Measurements from ENCODE around the gene FYB1.
"Not testable (repeated sequence)": the region's sequence is repeated elsewhere in the genome, so short reads cannot be mapped to it uniquely, and the experiment has no call there.

Gene FYB1

GRCh38 chr5:39219437-39219836 lies at the start of gene FYB1:
Gene FYB1, minus strand, starts transcription at chr5:39219563. Its CDS starts 16,603 bp downstream, at chr5:39202960.
- DNase-seq, result no peak

DNA sequence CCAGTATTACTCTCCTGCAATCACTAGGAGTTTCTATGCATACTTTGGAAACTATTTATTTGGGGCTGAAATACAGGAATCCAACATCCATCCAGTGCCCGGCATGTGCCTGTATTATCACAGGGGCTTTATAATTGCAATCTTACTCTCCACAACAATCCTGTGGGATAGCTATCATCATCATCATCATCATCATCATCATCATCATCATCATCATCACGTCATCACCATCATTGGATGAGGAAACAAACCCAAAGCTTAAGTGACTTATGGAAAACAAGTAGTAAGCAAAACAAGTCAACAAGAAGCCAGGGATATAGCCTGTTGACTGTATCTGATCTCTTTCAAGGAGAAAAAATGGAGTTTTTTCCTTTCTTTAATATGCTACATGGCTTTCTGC lies 47.8 kb upstream of the FYB1 start:
- DNase-seq, result no peak

- no peak for DNase-seq
Observed at GRCh38 chr5:39266442-39266841, 47.1 kb upstream of the FYB1 start.

GRCh38 chr5:39264528-39264927 lies 45.2 kb upstream of the FYB1 start:
- no peak for DNase-seq

- DNase-seq, result no peak
Observed at GRCh38 chr5:39262981-39263380, 43.6 kb upstream of the FYB1 start.

- DNase-seq, result no peak
Observed at GRCh38 chr5:39260095-39260494, 40.7 kb upstream of the FYB1 start.

DNA sequence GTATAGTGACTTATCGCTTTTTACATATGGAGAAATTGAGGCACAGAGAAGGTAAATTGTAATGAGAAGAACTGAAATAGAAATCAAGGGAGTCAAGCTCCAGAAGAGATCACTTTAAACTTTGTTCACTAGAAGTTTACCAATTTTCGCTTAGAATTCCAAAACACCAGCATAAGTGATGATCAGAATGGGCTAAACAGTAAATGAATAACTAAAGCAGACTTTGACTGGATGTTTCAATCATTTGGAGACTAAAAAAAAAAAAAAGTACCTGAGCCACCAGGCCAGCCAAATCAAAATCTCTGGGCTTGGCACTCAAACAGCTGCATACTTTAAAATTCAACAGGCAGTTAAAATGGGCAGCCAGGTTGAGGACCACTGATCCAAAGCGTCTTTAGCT lies 38.2 kb upstream of the FYB1 start:
- no peak for DNase-seq

DNA sequence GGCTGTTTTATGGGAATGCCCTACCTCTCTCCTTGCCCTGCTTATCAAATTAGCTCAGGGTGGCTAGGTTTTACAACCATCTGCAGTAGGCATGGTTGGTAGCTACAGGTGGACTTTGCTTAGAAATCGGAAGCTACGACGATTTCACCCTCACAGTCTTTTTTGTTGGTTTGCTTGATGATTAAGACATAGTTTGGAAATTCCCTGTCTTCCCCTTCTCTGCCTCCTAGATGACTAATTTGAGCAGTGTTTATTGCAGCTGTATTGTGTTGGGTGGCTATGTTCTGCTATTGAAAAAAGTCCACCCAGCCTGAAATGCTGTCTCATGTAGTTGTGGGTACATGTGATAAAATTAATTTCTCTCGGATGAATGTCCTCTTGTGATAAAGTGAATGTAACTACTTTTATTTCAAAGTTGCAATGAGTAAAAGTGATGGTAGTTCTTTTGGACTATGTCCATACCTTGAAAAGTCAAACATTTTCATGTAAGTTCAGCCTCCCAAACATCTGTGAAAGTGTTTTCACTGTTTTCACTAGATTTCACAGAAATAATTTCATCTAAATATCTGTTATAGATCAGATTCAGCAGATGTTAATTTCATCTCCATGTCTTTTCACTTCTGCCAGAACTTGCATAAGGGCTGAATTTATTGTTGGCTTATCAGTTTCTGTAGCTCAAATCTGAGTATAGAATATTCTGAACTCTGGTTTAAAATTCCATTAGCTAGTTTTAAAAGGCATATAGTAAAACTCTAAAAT lies 37.3 kb upstream of the FYB1 start:
- no peak for DNase-seq

DNA sequence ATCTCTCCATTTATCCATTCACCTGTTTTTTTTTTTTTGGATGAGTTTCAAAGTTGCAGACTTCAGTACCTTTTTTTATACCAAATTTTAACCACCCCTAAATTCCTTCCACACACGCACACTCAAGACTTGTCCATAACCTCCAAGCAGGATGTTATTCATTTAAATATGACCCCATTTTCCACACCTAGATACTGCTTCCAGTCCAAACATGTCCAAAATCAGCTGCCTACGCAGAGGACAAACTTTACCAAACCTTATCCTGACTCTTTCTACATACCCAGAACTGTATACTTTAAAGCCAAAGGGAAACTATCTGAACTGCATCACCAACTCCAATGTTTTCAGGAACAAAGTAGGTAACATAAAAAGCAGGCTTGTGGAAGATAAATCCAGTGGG lies 36.0 kb upstream of the FYB1 start:
- no peak for DNase-seq

GRCh38 chr5:39254671-39255070 lies 35.3 kb upstream of the FYB1 start:
- DNase-seq, result no peak

DNA sequence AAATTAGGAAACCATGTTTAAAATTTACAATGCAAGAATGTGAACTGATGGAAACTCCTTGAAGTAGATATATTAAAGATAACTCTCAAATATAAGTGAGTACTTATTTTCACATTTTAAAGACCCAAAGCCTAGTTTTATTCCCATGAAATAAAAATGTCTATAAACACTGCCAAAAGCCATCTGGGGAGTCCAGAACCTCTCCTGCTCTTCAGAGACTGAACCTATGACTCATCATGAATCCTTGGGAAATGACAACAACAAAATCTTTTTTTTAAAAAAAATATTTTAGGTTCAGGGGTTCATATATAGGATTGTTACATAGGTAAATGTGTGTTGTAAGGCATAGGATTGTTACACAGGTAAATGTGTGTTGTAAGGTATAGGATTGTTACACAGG lies 33.8 kb upstream of the FYB1 start:
- DNase-seq, result no peak

GRCh38 chr5:39249564-39250274 lies 30.4 kb upstream of the FYB1 start:
- DNase-seq, result no peak

DNA sequence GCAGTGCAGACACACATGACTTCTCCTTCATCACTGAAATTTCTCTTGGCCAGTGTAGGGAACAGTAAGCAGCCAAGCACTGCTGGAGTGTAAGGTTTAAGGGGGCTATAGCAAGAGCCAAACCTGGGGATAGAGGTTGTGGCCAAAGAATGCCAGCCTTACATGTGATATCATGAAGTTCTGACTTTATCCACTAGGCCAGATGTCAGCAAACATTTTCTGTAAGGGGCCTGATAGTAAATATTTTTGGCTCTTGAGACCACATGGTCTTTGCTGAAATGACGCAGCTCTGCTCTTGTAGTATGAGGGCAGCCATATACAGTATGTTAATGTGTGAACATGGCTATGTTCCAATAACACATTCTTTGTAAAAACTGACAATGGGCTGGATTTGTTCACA lies 29.7 kb upstream of the FYB1 start:
- no peak for DNase-seq

GRCh38 chr5:39240750-39241149 lies 21.4 kb upstream of the FYB1 start:
- no peak for DNase-seq

DNA sequence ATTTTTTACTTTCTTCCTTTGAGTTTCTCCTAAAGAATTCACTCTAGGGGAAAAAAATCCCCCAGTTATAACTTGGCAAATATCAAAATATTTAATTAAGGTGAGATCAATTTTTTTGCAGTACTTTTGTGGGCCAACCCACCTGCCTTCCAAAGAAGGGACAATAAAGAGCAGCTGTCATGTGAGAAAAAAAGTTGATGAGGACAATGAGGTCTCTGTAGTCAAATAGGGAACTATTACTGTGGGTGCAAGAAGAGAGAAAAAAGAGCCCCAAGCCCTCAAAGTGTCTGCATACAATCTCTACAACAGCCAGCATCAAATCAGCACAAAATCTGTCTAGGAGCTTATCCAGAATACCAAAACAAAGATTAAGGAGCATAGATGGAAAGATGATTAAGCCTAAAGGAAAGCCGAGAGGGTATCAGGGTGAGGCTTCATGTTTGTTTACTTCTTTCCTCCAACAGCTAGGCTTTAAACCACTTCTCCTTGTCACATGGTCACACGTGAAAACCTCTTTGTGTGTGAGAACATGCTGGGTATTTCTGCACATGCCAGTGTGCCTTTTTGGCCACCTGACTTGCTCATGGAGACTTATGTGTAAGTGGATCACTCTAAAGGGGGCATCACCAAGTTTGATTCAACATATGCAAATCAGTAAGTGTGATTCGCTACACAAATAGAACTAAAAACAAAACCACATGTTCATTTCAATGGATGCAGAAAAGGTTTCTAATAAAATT lies 19.2 kb upstream of the FYB1 start:
- DNase-seq, result no peak

DNA sequence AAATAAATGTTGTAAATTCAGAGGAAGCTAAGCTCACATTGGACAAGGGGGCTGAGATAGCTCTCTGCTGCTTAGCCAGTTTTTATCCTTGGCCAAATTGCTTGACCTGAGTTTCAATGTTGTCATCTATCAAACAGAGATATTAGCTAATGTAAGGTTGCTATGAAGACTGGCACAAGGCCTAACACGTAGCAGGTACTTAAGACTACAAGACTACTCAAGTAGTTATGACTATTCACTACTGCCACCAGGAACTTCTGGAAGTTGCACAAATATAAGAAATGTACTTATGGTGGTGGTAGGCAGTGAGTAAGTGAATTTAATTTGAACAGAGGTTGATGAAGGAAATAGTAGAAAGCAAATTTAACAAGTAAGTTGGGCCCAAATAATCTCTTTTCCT lies 17.4 kb upstream of the FYB1 start:
- no peak for DNase-seq

DNA sequence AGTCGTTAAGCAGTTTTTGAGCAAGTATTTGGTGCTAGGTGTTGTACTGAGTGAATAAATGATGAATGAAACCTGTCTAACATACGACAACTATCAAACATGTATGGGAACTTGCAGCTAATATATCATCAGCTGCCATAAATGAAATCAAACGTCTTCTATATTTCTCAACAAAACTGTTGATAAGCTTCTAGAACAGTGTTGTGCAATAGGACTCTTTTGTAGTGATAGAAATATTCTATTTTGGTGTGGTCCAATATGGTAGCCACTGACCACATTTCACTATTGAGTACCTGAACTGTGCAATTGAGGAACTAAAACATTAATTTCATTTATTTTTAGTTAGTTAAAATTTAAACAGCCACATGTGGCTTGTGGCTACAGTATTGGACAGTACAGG lies 16.3 kb upstream of the FYB1 start:
- no peak for DNase-seq

- not testable (repeated sequence) for DNase-seq
Observed at GRCh38 chr5:39234494-39234893, 15.1 kb upstream of the FYB1 start.

DNA sequence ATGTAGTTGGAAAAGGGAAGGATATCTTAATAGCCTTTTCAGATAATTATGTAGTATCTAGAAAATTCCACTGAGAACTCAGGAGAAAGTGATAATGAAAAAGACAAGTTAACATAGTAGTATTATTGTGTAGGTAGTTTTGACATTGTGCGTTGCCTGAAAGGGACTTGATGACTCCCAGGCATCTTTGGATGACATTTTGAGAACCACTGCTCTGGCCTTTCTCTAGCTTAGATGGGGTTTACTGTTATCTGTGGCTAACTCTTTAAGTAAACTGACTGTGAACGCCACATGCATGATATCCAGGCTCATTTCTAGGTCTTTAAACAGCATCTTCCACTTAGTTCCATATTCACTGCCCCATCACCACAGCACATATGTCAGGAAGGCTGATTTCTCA lies 14.4 kb upstream of the FYB1 start:
- no peak for DNase-seq

DNA sequence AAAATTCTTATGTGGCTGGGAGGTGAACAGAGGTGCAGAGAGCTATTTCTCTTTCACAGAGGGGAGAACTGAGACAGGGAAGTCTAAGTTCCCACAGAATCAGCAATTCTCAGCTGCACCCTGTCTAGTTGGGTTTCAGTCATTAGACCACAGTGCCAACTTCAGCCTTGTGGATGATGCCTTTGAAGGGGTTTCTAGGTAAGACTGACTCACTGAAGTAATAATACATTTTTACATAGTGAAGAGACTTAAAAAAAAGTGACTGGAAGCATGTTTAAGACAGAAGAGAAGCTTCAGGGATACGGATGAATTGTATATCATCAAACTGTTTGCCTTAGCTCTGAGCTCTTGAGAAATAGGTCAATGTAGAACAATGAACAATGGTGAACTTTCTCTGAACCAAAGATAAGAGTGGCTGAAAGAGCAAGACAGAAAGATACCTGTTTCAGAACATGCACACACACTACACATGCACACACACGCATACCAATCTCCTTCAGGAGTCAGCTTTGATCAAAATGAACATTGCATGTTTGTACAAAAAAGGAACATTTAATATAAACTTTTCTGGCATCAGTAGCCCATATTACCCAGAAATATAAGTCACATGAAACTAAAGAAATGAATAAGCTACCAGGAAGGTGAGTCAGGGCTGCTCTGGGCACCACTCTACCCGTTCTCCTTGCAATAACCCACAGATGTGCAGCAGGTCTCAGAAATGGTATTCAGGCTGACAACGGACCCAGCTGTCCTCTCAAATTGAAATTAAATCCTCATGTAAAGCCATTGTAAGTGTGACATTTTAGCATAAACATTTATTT lies 12.6 kb upstream of the FYB1 start:
- no peak for DNase-seq

DNA sequence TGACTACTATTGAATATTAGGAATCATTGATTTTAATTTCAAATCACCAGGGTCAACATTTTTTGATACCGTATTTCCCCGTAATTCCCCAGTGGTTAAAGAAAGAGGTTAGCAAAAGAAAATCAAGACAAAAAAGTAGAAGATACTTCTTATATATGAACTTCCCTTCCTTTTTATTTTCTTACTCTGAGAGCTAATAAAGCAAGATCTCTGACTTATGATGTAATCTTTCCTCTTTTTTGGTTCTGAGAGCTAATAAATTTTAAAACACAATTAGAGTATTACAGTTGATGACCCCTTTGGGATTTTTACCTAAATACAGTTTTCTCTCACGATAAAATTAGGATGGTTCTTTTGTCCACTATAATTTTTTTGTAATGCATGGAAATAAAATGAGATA lies 9.2 kb upstream of the FYB1 start:
- DNase-seq, result no peak

GRCh38 chr5:39226558-39226957 lies 7.2 kb upstream of the FYB1 start:
- DNase-seq, result no peak

GRCh38 chr5:39226100-39226451 lies 6.7 kb upstream of the FYB1 start:
- DNase-seq, result no peak
